Tibial nerve (tissue), 3 donors: ENCODE data around the gene WDR82.

Experiments used
- POLR2A ChIP-seq, 2 donors: fragments of 450-650 bp; IDR thresholded peaks; one replicate each; pipeline ENCODE4 v1.6.1; 2017; ENCODE audit warnings: antibody characterized with exemption in 2 of 2, mild to moderate bottlenecking in 2 of 2, moderate library complexity in 2 of 2
- TF ChIP-seq, protein P1 (sequence below), 5 experiments: fragments of 200-600 bp in 3 of 5; fragments of 450-650 bp in 2 of 5; sonication (generic) in 3 of 5; IDR thresholded peaks; one replicate each; pipeline ENCODE4 v1.5.1; 2016 to 2019; ENCODE audit warnings: antibody characterized with exemption in 5 of 5, mild to moderate bottlenecking in 3 of 5, moderate library complexity in 2 of 5

DNA sequence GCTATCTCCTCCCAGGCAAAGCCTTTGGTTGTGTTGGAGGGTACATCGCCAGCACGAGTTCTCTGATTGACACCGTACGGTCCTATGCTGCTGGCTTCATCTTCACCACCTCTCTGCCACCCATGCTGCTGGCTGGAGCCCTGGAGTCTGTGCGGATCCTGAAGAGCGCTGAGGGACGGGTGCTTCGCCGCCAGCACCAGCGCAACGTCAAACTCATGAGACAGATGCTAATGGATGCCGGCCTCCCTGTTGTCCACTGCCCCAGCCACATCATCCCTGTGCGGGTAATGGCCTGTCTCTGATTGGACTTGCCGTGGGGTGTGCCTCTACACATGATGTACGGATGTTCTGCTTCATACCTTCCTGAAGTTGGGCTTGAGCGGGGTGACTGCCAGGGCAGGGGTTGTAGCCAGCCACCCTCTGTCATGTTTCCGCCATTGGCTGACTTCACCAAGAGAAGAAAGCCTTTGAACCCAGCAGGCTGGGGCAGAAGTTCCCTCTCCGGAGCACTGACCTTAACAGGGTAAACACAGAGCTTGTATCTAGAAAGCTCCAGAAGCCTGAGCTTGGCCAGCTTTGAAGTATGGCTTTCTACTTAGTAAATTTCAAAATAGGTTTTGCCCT lies 67.1 kb downstream of the WDR82 start:
- TF ChIP-seq, protein P1, sequence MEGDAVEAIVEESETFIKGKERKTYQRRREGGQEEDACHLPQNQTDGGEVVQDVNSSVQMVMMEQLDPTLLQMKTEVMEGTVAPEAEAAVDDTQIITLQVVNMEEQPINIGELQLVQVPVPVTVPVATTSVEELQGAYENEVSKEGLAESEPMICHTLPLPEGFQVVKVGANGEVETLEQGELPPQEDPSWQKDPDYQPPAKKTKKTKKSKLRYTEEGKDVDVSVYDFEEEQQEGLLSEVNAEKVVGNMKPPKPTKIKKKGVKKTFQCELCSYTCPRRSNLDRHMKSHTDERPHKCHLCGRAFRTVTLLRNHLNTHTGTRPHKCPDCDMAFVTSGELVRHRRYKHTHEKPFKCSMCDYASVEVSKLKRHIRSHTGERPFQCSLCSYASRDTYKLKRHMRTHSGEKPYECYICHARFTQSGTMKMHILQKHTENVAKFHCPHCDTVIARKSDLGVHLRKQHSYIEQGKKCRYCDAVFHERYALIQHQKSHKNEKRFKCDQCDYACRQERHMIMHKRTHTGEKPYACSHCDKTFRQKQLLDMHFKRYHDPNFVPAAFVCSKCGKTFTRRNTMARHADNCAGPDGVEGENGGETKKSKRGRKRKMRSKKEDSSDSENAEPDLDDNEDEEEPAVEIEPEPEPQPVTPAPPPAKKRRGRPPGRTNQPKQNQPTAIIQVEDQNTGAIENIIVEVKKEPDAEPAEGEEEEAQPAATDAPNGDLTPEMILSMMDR (IDR thresholded peaks at IDR 0.05) = no peak
- no peak for TF ChIP-seq POLR2A (IDR thresholded peaks at IDR 0.05)
